H9 (cell line): Measurements from ENCODE around the gene INTS15. TPM values are rescaled to one million over a fixed set of nuclear protein-coding genes. Genes with fewer than 3 reads are reported as not detected.

Source experiments
- DNase-seq: peaks from one replicate; pipeline ENCODE4 v3.0.0-alpha.2; 2017
- H2AFZ ChIP-seq: one replicate; pipeline ENCODE4 v1.6.1; 2013; ENCODE audit warnings: mild to moderate bottlenecking, low read length, control low read depth, moderate library complexity
- H2AK5ac ChIP-seq: 2 replicates; pipeline ENCODE4 v1.6.1; 2013; ENCODE audit warnings: low read length, control low read depth, mixed read lengths; ENCODE audit not compliant: insufficient read length
- H2BK120ac ChIP-seq: one replicate; pipeline ENCODE4 v1.6.1; 2013; ENCODE audit warnings: low read depth, mild to moderate bottlenecking, low read length, control low read depth, inconsistent platforms; ENCODE audit not compliant: poor library complexity, severe bottlenecking
- H2BK12ac ChIP-seq: 2 replicates; pipeline ENCODE4 v1.6.1; 2013; ENCODE audit warnings: low read length, control low read depth, mixed read lengths, low read depth; ENCODE audit not compliant: insufficient read length
- H2BK15ac ChIP-seq: 2 replicates; pipeline ENCODE4 v1.6.1; 2013; ENCODE audit warnings: low read depth, low read length, control low read depth
- H2BK20ac ChIP-seq: one replicate; pipeline ENCODE4 v1.6.1; 2013; ENCODE audit warnings: low read depth, mild to moderate bottlenecking, low read length, control low read depth, inconsistent platforms; ENCODE audit not compliant: poor library complexity, severe bottlenecking
- H2BK5ac ChIP-seq: 2 replicates; pipeline ENCODE4 v1.6.1; 2013; ENCODE audit warnings: low read length, control low read depth, mixed read lengths; ENCODE audit not compliant: insufficient read length
- H3K14ac ChIP-seq: 2 replicates; pipeline ENCODE4 v1.6.1; 2013; ENCODE audit warnings: low read length, control low read depth; ENCODE audit not compliant: insufficient read depth
- H3K18ac ChIP-seq: 2 replicates; pipeline ENCODE4 v1.6.1; 2013; ENCODE audit warnings: low read depth, mild to moderate bottlenecking, mixed read lengths, low read length, control low read depth; ENCODE audit not compliant: insufficient read length
- H3K23ac ChIP-seq: 2 replicates; pipeline ENCODE4 v1.6.1; 2013; ENCODE audit warnings: low read length, control low read depth, mixed read lengths, low read depth; ENCODE audit not compliant: insufficient read length
- H3K23me2 ChIP-seq: 2 replicates; pipeline ENCODE4 v1.6.1; 2013; ENCODE audit warnings: low read depth, mild to moderate bottlenecking, mixed read lengths, low read length, control low read depth; ENCODE audit not compliant: insufficient read length, poor library complexity, severe bottlenecking
- H3K27ac ChIP-seq: 2 replicates; pipeline ENCODE4 v1.5.1; 2013; ENCODE audit warnings: low read length, control low read depth, mixed read lengths, low read depth; ENCODE audit not compliant: insufficient read length
- H3K27me3 ChIP-seq: 2 replicates; pipeline ENCODE4 v1.6.1; 2013; ENCODE audit warnings: low read length, control low read depth, inconsistent platforms; ENCODE audit not compliant: insufficient read depth
- H3K4ac ChIP-seq: 2 replicates; pipeline ENCODE4 v1.6.1; 2013; ENCODE audit warnings: low read depth, mild to moderate bottlenecking, control low read depth, inconsistent platforms, low read length, moderate library complexity
- H3K4me1 ChIP-seq: 2 replicates; pipeline ENCODE4 v1.6.1; 2013; ENCODE audit warnings: low read length, control low read depth, inconsistent platforms; ENCODE audit not compliant: insufficient read depth
- H3K4me2 ChIP-seq: 2 replicates; pipeline ENCODE4 v1.6.1; 2013; ENCODE audit warnings: low read length, control low read depth, mixed read lengths; ENCODE audit not compliant: insufficient read length, insufficient read depth
- H3K56ac ChIP-seq: 2 replicates; pipeline ENCODE4 v1.6.1; 2013; ENCODE audit warnings: low read depth, mild to moderate bottlenecking, mixed read lengths, low read length, control low read depth; ENCODE audit not compliant: insufficient read length
- H3K79me1 ChIP-seq: 2 replicates; pipeline ENCODE4 v1.6.1; 2013; ENCODE audit warnings: low read depth, mild to moderate bottlenecking, moderate library complexity, low read length, control low read depth, inconsistent platforms; ENCODE audit not compliant: insufficient read depth, poor library complexity, severe bottlenecking
- H3K79me2 ChIP-seq: 2 replicates; pipeline ENCODE4 v1.6.1; 2013; ENCODE audit warnings: low read length, control low read depth, inconsistent platforms; ENCODE audit not compliant: insufficient read depth
- H3K9ac ChIP-seq: 2 replicates; pipeline ENCODE4 v1.6.1; 2013; ENCODE audit warnings: low read length, control low read depth, mixed read lengths; ENCODE audit not compliant: insufficient read length; ENCODE audit errors: extremely low read depth
- H3K9me3 ChIP-seq: one replicate; pipeline ENCODE4 v1.6.1; 2013; ENCODE audit warnings: low read depth, low read length, inconsistent platforms; ENCODE audit not compliant: control insufficient read depth
- H3T11ph ChIP-seq: one replicate; pipeline ENCODE4 v1.6.1; 2013; ENCODE audit warnings: mild to moderate bottlenecking, low read length, control low read depth, inconsistent platforms
- H4K20me1 ChIP-seq: one replicate; pipeline ENCODE4 v1.6.1; 2013; ENCODE audit not compliant: control insufficient read depth, insufficient read length, insufficient read depth
- H4K5ac ChIP-seq: 2 replicates; pipeline ENCODE4 v1.6.1; 2013; ENCODE audit warnings: low read depth, mild to moderate bottlenecking, mixed read lengths, low read length, control low read depth; ENCODE audit not compliant: insufficient read length
- H4K8ac ChIP-seq: replicated peaks from 2 replicates; pipeline ENCODE4 v1.6.1; 2013; ENCODE audit warnings: low read length, control low read depth, mixed read lengths, low read depth; ENCODE audit not compliant: insufficient read length
- H4K91ac ChIP-seq: 2 replicates; pipeline ENCODE4 v1.6.1; 2013; ENCODE audit warnings: low read depth, mild to moderate bottlenecking, moderate library complexity, mixed read lengths, low read length, control low read depth; ENCODE audit not compliant: insufficient read length
- H3K27ac Mint-ChIP-seq, 3 experiments: 2 replicates in 2 of 3; 3 replicates in 1 of 3; pipeline ENCODE4 v1.8.0; 2020 to 2021; ENCODE audit warnings: mixed read lengths in 3 of 3, mild to moderate bottlenecking in 1 of 3, moderate library complexity in 1 of 3
- H3K27me3 Mint-ChIP-seq: 2 replicates; pipeline ENCODE4 v1.8.0; 2021; ENCODE audit warnings: low read depth, mild to moderate bottlenecking, moderate library complexity, mixed read lengths
- H3K36me3 Mint-ChIP-seq, 3 experiments: 2 replicates in 2 of 3; 3 replicates in 1 of 3; pipeline ENCODE4 v1.8.0; 2020 to 2021; ENCODE audit warnings: low read depth in 3 of 3, mixed read lengths in 3 of 3; ENCODE audit not compliant: insufficient read depth in 1 of 3
- H3K4me1 Mint-ChIP-seq, 2 experiments: 2 replicates each; pipeline ENCODE4 v1.8.0; 2020; ENCODE audit warnings: mixed read lengths in 2 of 2
- H3K4me3 Mint-ChIP-seq, 2 experiments: 2 replicates in 1 of 2; 3 replicates in 1 of 2; pipeline ENCODE4 v1.8.0; 2020 to 2021; ENCODE audit warnings: mild to moderate bottlenecking in 2 of 2, mixed read lengths in 2 of 2, moderate library complexity in 1 of 2
- H3K9me3 Mint-ChIP-seq, 2 experiments: 2 replicates in 1 of 2; 3 replicates in 1 of 2; pipeline ENCODE4 v1.8.0; 2020; ENCODE audit warnings: mild to moderate bottlenecking in 2 of 2, mixed read lengths in 2 of 2, moderate library complexity in 1 of 2
- WGBS: extraction: QIAGEN DNeasy Blood & Tissue Kit; methylation state at CpG from one replicate; pipeline ENCODE4 v1.1.7; 2013; ENCODE audit warnings: missing lambda C conversion rate, low lambda C conversion rate, mixed read lengths; ENCODE audit not compliant: insufficient read length; ENCODE audit errors: extremely low coverage; 5-methylcytosine and 5-hydroxymethylcytosine counted together
- total RNA-seq: library from RNA; stranded (reverse); gene quantifications from 2 replicates; pipeline ENCODE4 v1.2.1, GENCODE V29; 2021
- TF ChIP-seq, protein P1 (sequence below): fragments of 200-600 bp; sonication (generic); conservative IDR thresholded peaks from 3 replicates; pipeline ENCODE4 v1.8.0; 2021; ENCODE audit warnings: antibody characterized with exemption, mild to moderate bottlenecking

The INTS15 gene
- total RNA-seq, 1 experiment from 2014 or later, result 42.9 TPM

DNA sequence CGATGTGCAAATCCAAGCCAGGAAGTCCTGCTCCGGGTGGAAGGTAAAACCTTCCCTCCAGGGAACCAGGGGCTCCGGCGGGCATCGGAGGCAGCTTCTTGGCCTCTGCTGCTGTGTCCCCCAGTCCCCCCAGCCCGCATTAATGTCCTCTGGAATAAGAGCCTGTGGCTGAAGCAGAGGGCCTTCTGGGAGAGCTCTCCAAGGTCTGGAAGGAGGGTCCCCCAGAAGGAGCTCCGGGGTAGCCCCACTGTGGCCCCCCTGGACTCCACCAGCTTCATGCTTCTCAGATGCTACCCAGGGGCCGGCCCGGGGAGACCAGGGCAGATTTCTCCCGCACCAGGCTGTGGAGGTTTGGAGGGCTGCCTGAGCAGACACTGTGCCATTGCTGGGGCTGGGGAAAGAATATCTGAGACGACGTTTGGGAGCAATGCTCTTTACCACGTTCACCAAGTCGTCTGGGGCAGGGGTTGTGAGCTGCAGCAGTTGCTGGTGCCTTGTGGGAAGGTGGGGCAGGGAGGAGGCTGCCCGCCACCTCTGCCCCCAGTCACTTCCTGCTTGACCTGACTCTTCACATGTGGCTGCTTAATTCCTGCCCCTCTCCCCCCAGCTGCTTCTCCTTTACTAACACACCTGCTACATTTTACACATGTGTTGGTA lies 33.9 kb downstream of the INTS15 start:
- H3K79me2 ChIP-seq, result no peaks in the 10 kb centered on the region
- H3K18ac ChIP-seq, result no peak overlapping the region
- no peak for DNase-seq
- H3K9ac ChIP-seq, result no peak overlapping the region
- H3K4me2 ChIP-seq, result no peak overlapping the region
- WGBS, result no CpG with 5 or more reads among the region's 15 CpGs
- no peak overlapping the region for H2BK20ac ChIP-seq
- no peak overlapping the region for H3K4ac ChIP-seq
- Mint-ChIP-seq H3K9me3 (no peaks in the 10 kb centered on the region; a peak in 1 of 5 replicates), H3K4me1 (no peaks in the 10 kb centered on the region; a peak in 1 of 4 replicates), H3K36me3 (peaks cover 16 to 26% (median 19%) of the 10 kb centered on the region in 3 experiments), H3K4me3 (peak overlapping the region in 1 of 2 experiments; percentile 38; a peak in 2 of 5 replicates), H3K27ac (0 out of 7 replicates have a peak overlapping the region, but pooled peaks of 1 of the 3 experiments have one; percentile 53), H3K27me3 (no peaks in the 10 kb centered on the region)
- H3K27me3 ChIP-seq, result no peaks in the 10 kb centered on the region
- TF ChIP-seq, protein P1, sequence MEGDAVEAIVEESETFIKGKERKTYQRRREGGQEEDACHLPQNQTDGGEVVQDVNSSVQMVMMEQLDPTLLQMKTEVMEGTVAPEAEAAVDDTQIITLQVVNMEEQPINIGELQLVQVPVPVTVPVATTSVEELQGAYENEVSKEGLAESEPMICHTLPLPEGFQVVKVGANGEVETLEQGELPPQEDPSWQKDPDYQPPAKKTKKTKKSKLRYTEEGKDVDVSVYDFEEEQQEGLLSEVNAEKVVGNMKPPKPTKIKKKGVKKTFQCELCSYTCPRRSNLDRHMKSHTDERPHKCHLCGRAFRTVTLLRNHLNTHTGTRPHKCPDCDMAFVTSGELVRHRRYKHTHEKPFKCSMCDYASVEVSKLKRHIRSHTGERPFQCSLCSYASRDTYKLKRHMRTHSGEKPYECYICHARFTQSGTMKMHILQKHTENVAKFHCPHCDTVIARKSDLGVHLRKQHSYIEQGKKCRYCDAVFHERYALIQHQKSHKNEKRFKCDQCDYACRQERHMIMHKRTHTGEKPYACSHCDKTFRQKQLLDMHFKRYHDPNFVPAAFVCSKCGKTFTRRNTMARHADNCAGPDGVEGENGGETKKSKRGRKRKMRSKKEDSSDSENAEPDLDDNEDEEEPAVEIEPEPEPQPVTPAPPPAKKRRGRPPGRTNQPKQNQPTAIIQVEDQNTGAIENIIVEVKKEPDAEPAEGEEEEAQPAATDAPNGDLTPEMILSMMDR, result no peak
- H2BK12ac ChIP-seq, result no peak overlapping the region
- H3K27ac ChIP-seq, result no peak overlapping the region
- no peak overlapping the region for H2BK120ac ChIP-seq
- H2BK5ac ChIP-seq, result no peak overlapping the region
- H2AFZ ChIP-seq, result no peak overlapping the region
- H3K14ac ChIP-seq, result no peak overlapping the region
- no peak overlapping the region for H3T11ph ChIP-seq
- no peaks in the 10 kb centered on the region for H3K79me1 ChIP-seq
- no peaks in the 10 kb centered on the region for H3K9me3 ChIP-seq
- H4K20me1 ChIP-seq, result no peaks in the 10 kb centered on the region
- no peak overlapping the region for H4K91ac ChIP-seq
- H3K56ac ChIP-seq, result no peak overlapping the region
- H3K4me1 ChIP-seq, result no peaks in the 10 kb centered on the region
- H4K5ac ChIP-seq, result no peak overlapping the region
- no peak overlapping the region for H2BK15ac ChIP-seq
- H2AK5ac ChIP-seq, result no peak overlapping the region
- H3K23me2 ChIP-seq, result no peaks in the 10 kb centered on the region
- no peak overlapping the region for H4K8ac ChIP-seq
- H3K23ac ChIP-seq, result no peak overlapping the region
